HG02798 (cell line): Measurements from ENCODE around the gene ANKS1B.
"Not testable (repeated sequence)": the region's sequence is repeated elsewhere in the genome, so short reads cannot be mapped to it uniquely, and the experiment has no call there.

Experiments
- ATAC-seq: cut with Tn5 transposase; IDR thresholded peaks from one replicate; pipeline ENCODE4 v1.9.1; 2021; ENCODE audit warnings: mild to moderate bottlenecking; ENCODE audit not compliant: unreplicated experiment, poor library complexity

ANKS1B gene

DNA sequence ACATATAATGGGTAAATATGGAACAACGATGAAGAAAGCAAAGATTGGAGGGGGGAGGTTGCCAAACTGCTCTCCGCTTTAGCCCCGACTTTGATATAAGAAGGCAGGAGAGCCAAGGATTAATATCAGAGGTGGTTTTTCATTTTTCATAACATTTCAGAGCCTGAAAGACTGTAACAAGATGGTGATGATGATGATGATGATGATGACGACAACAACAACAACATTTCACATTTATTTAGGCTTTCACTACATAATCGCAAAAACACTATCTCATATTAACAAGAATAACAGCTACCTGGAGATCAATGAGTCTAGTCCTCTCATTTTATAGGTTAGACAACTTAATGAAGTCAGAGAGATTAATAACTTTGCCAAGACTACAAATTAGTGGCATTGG lies 86.1 kb downstream of the ANKS1B start:
- ATAC-seq: no peak

DNA sequence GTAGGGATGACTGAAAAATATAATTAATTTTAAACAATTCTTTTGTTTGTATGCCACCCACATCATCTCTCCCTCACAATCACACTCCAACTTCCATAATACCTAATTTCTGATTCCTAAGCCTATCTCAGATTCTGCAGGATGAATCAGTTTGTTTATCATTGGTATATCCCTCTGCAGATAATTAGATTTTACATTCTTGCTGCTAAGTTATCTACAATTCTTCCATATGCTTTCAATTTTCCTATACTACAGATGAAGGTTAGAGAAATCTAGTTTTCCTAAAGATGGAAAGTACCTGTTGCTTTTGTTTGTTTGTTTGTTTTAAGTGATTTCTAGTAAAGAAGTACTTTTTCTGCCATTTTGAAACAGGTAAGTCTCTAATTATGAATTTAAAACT lies 105.3 kb downstream of the ANKS1B start:
- no peak for ATAC-seq

DNA sequence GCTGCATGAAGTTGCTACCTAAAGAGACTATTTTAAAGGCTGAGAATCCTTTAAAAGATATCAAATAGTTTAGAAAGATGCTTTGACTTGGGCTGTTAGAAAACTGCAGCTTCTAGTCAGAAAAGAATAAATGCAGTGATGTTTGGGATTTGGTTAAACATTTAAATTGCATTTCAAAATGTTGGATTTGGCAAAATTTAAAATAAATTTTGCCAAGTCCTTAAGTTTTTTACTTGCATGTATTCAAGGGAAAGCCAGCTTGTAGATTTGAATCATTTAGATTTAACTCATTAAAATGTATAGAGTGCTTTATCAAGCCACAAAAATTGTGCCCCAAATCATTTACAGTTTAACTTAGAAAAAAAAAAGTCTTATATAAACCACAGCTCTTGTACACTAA lies 109.7 kb downstream of the ANKS1B start:
- no peak for ATAC-seq

DNA sequence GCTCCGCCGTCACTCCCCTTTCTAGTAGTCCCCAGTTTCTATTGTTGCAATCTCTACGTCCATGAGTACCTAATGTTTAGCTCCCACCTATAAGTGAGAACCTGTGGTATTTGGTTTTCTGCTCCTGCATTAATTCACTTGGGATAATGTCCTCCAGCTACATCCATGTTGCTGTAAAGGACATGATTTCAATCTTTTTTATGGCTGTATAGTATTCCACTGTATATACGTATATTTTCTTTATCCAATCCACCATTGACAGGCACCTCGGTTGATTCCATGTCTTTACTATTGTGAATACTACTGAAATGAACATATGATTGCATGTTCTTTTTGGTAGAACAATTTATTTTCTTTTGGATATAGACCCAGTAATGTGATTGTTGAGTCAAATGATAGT lies 114.7 kb downstream of the ANKS1B start:
- no peak for ATAC-seq

DNA sequence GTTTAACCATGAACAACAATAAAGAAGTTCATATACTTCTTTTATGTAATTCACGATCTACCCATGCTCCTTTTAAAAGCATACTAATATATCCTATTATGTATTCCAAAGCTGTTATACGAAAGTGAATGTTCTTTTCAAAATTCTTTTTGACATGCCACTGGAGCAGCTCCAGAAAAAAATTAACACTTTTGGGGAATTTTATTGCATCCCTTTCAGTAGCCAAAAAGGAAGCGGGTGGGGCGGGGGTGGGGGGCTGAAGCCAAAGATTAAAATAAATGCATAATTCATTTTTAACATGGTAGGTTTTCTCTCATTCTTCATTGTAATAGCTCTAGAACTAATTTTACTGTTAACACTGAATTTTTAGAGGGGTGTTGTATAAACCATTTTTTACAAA lies 123.0 kb downstream of the ANKS1B start:
- ATAC-seq: no peak

DNA sequence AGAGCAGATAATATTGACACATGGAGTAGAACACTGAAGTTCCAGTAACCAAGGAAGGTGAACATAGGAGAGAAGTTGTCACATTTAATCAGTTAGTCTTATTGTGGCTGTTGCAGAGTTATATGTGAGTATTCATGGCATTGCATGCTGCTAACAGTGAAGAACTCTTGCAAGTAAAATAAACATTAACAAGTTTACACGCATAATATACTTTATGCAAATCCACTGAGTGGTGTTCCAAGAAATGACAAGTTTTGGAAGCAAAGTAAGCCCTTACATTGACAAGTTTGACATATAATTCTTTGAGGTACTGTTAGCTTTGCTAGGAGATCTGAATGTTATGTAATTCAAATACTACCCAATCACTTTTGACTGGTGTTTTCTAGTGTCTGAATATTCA lies 125.6 kb downstream of the ANKS1B start:
- ATAC-seq: no peak

DNA sequence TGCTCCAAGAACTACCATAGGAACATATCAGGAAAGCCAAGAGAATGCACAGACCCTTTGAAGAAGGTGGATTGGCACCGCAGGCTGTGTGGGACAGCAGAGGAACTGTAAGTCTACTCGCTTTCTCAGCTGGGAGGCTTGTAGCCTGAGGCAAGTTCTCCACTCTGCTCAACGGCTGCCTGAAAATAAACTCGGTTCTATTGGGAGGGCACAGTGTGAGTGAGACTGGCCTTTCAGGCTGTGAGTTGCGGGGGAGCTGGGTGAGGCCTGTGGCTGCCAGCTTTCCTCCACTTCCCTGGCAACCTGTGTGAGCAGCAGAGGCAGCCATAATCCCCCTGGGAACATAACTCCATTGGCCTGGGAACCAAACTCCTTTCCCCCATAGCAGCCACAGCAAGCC lies 132.1 kb downstream of the ANKS1B start:
- ATAC-seq: no peak

DNA sequence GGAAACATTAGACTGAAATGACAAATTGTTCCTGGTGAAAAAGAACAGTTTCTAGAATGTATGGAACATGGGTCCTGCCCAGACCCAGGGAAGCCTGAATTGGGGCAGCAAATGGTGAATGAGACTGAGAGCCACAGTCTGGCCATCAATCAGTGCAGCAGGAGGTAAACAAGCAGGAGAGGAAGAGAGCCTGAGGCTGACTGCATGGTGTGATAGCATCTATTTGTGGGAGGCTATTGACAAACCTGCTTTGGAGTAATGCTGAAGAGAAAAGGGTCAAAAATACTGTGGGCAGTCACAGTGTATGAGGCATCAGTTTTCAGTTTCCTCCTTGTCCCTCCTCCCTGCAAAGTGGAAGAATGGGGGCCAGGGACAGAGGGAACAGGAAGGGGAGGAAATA lies 136.8 kb downstream of the ANKS1B start:
- ATAC-seq: no peak

DNA sequence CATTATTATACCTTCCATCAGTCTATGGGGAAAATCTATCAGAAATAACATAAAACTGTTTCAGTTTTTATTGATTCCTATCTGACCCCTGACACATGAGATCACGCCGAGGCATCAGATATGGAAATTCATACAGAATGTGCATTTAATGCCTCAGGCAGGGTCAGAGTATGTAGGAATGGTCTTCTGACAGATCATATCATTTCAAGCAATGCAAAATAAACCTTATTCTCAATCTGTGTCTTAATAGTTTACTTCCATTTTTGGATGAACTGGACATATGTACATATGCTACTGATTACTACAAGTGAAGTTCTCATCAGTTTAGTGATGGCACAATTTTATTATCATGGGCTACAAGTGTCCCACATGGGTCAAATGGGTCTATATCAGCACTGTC lies 150.0 kb downstream of the ANKS1B start:
- no peak for ATAC-seq

DNA sequence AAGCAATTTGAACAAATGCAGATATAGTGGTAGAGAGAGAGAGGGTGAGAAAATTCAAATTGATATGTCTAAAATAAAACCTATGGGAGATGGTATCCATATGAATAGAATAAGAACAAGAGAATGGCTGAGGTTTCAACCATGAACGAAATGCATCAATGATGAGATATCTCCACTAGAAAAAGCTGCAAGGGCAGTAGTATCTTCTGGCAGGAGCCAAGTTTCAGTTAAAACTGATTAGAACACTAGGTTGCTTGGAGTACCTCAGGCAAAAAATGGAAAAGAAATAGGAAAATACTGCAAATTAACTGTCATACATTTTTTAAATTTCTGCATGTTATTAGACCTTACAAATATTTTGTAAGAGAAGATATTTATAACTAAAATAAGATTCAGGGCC lies 151.3 kb downstream of the ANKS1B start:
- ATAC-seq: no peak

DNA sequence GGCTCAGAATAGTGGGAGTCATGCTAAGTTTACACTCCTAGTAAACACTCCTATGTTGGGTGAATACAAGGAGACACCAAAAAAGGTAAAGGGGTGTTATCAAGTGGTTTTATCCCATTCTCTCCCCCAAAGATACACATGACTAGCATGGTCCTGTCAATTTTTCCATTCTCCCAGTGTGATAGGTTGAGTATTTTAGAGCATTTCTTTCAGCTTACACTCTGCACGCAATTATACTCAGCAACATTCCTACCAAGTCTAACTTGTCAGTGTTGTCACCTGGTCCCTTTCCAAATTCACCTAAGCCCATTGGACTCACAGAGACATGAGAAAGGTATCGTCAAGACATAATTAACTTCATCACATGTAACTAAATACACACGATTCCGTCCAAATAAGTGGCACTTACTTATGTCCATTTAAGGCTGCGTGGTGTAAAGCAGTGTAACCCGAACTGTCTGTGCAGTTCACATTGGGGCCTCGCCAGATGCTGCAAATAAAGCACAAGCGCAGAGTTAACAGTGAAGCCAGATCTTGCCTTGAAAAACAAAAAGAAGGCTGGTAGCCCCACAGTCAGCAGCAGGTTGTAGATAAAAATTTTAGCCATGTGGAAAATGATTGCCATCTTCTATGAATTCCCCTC lies 159.7 kb downstream of the ANKS1B start:
- no peak for ATAC-seq

DNA sequence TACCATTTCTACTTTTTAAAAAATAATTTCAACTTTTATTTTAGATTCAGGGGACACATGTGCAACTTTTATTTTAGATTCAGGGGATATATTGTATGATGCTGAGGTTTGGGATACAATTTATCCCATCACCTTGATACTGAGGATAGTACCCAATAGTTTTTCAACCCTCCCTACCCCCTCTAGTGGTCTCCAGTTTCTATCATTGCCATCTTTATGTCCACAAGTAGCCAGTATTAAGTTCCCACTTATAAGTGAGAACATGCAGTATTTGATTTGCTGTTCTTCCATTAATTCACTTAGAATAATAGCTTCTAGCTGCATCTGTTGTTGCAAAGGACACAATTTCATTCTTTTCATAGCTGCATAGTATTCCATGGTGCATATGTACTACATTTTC lies 162.5 kb downstream of the ANKS1B start:
- ATAC-seq: no peak

DNA sequence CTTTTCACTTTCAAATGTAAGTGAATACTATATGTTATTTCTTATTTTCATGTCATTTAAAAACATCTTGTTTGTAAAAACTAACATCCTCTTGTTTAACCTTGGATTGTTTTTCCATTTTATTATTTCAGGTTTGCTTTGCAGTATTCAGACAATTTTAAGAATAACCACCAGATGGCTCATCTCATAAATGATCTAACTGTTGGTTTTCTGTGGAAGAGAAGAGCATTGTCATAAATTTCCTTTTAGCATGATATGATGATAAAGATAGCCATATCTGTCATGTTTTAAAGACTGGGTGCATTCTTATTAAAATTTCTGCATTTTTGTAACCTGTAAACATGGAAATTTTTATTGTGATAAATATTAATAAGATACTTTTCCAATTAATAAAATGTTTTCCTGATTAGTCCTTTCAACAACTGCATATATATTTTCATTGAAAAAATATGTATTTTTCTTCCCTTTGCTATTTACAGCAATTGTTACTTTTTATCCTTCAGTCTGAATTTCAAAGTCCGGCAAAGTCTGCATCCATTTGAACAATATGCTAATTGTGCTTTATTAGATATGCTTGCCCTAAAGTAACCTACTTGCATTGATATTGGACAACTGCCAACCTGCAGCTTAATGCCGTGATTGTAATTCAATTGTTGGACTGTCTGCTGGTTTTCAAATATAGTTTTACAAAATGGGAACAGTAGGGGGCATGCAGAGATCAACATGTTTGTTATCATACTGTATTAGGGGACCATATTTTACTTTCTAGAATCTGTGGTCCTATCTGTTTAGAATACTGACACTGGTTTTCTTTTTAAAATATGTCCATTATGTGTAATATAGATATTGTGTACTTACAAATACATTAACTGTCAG lies 173.8 kb downstream of the ANKS1B start:
- ATAC-seq: no peak

DNA sequence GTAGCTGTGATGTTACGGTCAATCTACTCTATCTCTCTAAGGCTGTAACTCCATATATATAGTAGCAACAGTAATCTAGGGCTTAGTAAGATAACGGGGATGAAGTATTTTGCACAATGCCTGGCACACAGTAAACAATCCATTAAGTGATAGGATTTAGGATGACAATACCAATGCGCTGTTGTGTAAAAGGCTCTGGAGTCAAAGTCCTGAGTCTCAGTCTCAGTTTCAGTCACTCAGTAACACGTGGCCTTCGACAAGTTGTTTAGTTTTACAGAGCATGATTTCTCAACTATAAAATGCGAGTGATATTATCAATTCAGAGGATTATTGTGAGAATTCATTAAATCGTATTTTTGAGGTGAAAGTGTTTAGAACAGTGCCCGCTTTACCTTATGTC lies 174.8 kb downstream of the ANKS1B start:
- ATAC-seq: no peak

DNA sequence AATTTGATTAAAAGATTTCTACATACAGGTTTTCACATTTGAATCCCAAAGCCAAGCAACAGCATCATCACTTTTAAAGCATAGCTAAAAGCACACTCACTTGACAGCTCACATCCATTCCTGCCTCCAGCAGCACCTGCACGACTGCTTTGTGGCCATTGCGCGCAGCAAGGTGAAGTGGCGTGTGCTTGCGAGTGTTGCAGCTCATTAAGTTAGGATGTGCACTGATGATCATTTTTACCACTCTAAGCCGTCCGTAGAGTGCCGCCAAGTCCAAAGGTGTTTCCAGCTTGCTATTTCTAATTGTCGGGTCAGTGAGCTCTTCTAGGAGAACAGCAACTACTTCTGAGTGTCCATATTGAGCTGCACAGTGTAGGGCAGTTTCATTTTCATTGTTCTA lies 178.4 kb downstream of the ANKS1B start:
- no peak for ATAC-seq

DNA sequence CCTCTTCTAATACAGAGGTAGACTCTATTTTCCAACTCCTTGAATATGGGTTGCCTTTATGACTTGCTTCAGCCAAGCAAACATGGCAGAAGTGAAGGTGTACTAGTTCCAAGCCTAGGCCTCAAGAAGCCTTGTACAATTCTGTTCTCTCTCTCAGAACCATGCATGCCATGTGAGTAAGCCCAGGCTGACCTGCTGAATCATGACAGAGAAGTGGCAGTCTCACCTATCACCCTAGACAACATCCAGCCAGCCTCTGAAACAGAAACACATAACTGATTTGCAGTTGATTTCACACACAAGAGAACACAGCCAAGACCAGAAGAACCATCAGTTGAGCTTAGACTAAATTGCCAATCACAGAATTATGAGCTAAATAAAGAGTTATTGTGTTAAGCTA lies 180.0 kb downstream of the ANKS1B start:
- no peak for ATAC-seq

DNA sequence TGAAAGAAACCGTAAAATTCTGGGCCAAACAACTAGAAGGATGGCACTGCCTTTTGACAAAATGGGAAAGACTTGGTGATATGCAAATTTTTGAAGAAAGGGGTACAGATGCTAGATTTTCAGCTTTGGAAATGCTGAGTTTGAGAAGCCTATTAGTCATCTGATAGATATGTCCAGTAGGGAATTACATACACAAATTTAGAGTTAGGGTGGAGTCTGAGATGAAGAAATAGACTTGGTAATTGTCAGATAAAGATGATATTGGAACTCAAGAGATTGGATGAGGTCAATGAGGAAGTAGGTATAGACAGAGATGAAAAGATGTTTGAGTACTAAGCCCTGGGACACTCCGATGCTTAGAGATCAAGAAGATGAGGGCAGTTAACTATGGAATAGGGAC lies 184.1 kb downstream of the ANKS1B start:
- ATAC-seq: no peak

DNA sequence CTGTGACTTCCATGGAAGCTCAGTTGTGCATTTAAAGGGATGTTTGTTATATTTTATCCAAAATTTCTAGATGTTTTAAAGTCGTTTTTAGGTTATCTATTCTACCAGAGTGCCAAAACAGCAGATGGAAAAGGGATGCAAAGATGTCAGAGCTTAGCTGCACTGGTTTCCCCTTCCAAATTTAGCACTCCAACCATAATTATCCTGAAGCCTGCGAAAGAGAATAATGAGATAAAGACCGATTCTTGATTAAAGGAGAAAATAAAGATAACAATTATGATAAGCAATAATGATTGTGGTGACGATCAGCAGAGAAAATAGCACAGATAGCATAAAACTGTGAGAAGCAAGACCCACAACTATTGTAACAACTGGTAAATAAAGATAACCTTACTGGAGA lies 186.8 kb downstream of the ANKS1B start:
- not testable (repeated sequence) for ATAC-seq

DNA sequence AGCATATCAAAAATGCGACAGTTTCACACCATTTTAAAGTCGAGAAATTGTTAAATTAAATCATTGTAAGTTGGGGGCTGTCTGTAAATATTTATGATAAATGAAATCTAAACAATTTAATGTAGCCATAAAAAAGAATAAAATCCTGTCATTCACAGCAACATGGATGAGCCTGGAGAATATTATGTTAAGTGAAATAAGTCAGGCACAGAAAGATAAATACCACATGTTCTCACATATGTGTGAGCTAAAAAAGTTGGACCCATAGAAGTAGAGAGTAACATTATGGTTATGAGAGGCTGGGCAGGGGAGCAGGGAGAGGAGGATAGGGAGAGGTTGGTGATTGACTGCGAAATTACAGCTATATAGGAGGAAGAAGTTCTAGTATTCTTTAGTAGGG lies 201.3 kb downstream of the ANKS1B start:
- no peak for ATAC-seq

DNA sequence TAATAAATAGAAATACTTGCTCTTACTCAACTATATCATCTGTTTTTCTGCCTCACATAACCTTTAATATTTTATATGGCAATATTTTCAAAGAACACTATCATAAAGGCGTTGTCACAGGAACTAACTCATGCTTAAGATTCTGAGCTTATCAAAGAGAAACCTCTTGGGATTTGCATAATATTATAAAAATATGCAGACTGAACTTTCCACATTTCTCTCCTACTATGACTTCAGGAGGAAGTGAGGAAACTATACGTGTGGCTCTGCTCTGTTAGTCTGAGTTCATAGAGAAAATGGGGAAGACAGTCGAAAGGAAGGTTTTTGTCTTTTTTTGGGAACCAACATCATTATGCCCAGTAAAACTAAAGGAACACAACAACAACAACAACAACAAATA lies 212.5 kb downstream of the ANKS1B start:
- ATAC-seq: no peak

DNA sequence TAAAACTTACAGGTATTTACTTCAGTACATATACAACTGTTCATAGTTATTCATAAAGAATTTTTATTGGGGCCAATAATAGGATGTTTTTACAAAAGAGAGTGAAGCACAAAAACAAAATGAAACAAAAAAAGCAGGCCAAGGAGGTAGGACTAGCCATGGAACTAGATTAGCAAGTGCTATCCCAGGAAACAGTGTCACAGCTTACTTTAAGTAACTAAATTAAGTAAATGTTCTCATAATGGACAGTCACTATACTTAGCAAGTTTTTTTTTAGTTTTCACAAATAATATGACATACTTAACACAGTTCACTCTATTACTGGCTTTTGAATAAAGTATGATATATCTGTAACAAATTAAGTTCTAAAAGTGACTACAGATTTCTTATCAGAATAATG lies 213.1 kb downstream of the ANKS1B start:
- ATAC-seq: no peak

DNA sequence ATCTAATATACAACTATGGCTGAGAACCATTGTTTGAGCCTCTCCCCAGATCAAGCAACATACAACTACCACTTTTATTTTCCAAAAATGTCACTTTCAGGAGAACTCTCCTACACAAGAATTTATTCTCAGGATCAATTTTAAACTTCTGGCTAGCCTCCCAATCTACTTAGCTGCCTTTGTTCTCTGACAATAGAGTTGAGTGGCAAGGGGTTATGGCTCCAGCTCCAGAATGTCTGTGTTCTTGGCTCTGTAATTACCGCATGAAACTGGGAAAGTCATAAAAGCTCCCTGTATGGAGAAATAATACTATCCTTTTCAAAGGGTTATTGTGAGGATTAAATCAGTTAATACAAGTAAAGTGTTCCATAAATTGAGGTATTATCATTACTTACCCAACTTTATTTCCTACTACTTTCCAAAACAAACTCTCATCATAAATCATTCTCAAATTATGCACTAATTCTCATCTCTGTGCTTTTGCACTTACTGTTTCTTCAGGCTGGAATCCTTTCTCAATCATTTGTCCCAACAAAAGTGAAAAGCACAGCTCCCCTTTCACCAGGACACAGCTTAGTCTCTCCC lies 215.2 kb downstream of the ANKS1B start:
- ATAC-seq: no peak
